HG03025 (cell line): Measurements from ENCODE around the gene ZBTB4.

Experiments
- ATAC-seq: cut with Tn5 transposase; IDR thresholded peaks from one replicate; pipeline ENCODE4 v1.9.1; 2021; ENCODE audit warnings: mild to moderate bottlenecking, moderate library complexity; ENCODE audit not compliant: unreplicated experiment, low FRiP score

ZBTB4 gene

DNA sequence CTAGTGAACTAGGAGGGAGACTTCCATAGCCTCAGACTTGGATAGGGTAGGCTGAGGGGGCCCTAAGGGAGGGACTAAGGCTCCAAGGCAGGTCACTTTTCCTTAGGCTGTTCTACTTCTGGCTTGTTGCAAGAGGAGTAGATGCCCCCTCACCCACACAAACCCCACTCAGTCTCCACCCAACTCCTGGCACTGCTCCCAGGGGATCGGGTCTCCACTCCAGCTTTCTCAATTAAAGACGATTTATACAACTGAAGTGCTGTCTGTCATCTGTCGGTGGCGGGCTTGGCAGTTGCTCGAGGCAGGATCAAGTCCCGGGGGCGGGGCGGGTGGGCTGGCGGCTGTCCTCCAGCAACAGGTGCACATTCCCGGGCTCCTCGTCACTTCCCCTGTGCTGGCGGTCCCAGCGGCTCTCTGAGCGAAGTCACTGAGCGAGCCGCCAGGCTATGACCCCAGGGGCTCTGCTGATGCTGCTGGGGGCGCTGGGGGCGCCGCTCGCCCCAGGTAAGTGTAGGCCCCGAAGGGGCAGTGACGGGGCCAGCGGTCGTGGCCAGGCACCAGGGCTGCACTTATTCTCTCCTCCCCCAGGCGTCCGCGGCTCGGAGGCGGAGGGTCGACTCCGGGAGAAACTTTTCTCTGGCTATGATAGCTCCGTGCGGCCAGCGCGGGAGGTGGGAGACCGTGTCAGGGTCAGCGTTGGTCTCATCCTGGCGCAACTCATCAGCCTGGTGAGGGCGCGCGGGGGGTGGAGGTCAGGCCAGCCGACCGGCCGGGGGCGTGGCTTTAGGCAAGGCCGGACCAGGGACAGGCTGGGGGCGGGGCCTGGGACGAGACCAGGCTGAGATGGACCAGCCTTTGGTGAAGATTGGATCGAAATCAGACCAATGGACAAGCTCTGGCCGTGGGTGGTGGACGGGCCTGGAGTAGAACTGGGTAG, 34.5 kb downstream of the ZBTB4 start, which contains the start of gene CHRNB1:
Gene CHRNB1 (plus strand): TSS at position 380 of the 937 bp plus-strand sequence. CDS start 67 bp downstream, at position 447.
- ATAC-seq, result no peak

DNA sequence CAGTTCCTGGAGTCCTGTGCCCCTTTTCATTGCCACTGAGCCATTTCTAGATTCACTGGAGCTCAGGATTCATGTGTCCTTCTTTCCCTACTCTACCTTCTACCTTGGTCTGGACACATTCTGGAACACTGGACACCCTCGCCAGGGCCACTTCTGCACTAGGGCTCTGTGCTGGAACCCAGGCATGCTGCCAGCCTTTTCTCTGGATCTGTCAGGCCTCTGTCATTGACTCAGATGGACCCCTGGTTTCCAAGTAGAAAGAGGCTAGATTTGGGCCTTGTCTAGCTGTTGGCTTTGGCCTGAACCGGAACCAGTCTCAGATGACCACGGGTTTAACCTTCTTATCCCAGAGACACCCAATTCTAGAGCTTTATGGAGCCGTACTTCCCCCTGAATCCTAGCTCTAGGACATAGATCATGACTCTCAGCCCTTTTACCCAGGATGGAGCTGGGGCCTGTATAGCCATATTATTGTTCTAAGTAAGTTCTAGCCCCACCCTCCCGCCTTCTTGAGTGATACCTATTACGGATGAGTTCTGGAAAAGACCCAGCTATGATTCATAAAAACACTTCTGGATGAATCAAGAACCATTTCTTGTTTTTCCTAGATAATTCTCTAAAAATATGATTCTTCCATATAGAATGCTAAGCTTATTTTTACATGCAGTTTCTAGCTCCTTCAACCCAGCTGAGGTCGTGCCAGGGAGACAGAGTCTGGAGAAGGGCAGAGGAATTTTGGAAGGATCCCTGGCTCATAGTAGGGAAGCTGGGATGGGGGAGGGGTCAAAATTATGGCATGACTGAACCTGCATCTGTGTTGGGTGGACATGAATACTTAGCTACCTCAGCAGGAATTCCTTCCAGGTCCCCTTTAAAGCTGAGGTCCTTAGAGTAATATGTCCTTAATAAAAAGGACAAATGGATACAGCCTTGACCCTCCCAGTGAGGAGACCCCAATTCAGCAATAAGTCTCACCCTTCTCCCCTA, 35.6 kb downstream of the ZBTB4 start:
- ATAC-seq, result no peak

DNA sequence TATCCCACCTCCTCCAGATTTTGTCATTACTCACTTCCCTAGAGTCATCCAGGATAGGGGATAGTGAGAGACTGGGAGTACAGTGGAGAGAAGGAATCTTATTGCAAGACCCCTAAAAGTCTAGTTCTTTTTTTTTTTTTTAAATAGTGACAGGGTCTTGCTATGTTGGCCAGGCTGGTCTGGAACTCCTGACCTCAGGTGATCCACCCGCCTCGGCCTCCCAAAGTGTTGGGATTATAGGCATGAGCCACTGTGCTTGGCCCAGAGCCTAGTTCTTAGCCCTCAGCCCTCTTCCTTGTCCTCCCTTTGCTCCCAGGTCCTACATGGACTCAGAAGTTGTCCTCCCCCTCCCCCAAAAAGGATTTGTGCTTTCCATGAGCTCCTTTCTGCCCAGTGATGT, 37.3 kb downstream of the ZBTB4 start:
- ATAC-seq, result no peak

DNA sequence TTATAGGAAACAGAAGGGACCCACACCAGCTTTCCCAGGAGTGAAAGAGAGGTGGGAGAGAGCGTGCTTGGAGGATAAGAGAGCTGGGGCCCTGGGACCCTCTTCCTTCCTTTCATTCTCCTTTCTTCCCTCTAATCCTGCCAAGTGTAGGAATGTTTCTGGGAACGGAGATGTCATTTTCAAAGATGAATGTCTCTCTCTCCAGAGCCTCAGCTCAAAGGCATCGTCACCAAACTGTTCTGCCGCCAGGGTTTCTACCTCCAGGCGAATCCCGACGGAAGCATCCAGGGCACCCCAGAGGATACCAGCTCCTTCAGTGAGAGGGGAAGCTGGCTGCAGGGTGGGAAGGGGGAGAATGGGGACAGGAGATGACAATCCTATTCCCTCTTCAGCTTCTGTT, 38.2 kb downstream of the ZBTB4 start:
- ATAC-seq, result no peak

DNA sequence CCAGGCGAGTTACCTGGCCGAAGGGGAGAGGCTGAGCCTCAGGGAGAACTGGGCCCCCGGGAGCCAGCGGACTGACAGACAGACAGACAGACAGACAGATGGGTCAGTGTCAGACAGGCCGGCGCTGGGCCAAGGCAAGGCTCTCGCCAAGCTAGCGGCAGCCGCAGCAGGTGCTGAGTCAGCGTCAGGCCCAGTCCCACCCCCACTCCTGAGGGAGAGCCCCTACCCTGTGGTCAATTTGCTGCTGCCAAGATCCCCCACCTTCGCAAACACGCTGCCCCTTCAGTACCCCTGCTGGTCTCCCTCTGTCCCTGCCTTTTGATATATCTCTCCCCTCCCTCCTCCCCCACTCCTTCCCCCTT, 38.6 kb downstream of the ZBTB4 start:
- no peak for ATAC-seq

DNA sequence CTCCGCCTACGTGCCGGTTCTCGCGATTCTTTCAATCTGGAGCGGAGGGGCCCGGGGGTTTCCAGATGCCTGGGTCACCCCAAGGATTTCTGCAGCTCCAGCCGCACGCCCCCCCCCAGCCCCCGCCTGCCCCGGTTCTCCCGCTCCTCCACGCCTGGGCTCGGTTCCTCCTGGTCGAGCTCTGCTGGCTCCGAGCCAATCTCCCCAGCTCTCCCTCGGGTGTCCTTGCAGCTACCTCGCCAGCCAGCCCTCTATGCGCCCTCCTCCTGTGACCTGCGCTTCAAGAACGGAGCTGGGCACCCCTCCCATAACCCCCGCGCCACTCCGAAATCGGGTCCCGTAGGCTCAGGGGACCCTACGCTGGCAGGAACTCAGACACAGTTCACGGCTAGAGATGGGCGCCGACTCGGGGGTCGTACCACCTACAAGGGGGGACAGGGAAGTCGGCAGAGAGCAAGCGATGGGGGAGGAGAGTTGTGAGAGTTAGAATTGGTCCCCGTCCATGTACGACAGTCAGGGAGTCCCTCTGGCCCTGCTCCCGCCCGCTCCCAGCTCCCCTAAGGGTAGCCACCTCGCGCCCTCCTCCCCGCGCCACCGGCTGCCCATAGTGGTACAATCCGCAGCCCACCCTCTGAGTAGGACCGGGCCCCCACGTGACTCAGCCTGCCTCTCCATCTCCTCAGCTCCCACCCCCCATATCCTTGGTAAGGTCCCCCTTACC, 39.2 kb downstream of the ZBTB4 start:
- ATAC-seq, result no peak

DNA sequence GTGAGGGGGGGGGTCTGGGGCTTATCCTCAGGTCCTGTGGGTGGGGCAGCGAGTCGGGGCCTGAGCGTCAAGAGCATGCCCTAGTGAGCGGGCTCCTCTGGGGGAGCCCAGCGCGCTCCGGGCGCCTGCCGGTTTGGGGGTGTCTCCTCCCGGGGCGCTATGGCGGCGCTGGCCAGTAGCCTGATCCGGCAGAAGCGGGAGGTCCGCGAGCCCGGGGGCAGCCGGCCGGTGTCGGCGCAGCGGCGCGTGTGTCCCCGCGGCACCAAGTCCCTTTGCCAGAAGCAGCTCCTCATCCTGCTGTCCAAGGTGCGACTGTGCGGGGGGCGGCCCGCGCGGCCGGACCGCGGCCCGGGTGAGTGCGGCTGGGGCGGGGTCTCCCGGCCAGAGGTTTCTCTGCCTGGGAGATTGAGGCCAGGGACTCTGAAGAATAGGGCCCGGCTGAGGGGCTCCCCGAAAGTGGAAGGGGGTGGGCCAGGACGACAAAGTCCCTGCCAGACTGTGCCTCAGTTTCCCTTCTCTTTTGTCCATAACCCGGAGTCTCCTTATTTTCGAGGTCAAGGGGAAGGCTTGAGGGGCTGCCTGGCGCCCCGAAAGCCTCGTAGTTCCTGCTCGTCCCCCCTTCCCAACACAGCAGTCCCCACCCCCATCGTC, 39.8 kb downstream of the ZBTB4 start, which contains the start of gene FGF11:
Gene FGF11 (plus strand): TSS at position 51 of the 651 bp plus-strand sequence. CDS start 109 bp downstream, at position 160.
- ATAC-seq, result no peak

DNA sequence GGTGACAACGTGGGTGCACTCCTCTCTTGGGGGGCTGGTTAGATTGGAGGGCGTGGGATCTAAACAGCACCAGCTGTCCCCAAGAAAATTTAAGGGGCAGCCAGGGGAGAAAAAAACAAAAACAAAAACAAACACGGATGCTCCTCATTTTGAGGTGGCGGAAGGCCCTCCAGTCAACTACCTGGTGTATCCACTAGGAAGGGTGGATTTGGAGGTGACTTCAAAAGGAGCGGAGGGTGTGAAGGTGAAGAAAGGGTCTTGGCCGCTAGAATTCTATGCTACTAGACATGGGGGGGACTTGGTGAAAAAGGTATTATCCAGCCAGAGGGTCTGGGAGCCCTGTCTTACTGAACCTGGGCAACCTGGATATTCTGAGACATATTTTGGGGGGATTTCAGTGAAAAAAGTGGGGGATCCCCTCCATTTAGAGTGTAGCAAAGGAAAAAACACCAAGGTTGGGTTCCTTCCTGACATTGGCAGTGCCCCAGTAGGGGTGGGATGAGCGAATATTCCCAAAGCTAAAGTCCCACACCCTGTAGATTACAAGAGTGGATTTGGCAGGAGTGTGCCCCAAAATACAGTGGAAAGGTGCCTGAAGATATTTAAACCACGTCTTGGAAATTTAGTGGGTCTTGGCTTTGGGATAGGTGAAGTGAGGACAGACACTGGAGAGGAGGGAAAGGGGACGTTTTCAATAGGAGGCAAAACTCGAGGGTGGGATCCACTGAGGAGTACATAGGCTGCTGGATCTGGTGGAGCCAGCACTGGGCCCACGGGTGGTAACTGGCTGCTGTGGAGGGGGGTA, 40.6 kb downstream of the ZBTB4 start:
- no peak for ATAC-seq

DNA sequence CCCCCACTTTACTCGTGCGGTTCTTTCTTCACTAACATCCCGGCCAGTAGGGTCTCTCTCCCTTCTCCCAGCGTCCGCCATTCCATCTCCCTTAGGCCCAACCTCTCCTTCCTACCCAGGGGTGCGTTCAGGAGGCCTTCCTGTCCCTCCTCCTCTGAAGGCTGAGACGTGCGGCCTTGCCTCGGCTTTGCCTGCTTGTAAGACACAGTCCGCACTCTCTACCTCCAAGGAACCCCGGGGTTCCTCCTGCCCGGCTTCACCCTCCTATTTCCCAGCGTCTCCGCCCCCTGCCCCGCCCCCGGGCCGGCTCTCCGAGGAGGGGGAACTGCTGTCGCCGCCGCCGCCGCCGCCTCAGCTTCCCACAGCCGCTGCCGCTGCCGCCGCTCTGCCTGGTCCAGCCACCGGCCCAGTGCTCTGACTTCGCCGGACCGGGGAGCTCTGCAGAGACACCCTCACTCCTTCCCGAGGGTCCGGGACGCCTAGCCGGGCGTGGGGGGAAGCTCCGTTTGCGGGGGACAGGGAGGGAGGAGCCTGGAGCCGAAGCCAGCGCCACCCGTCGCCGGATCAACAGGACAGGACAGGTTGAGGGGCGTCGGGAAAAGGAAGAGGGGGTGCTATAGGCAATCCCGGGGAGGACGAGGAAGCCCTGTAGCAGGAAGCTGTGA, 41.3 kb downstream of the ZBTB4 start:
- ATAC-seq, result no peak

DNA sequence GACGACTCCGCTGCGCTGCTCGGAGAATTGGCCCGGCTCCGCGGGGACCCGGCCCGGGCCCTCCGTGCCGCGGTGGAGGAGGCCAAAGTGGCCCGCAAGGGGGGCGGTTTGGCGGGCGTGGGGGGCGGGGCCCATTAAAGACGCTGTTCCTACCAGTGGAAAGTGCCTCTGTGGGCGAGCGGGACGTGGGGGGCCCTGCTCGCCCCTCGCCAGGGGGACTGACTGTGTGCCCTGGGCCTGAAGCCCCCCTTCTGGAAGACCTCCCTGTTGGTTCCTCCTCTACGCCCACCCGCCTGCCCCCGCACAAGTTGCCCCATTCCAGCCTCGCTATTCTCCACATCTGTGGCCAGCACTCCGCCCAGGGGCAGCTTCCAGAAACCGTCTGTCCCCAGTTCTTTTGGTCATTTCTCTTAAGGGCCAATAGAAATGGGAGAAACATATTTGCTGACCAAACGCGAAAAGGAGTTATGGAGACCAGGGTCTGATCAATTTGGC, 42.0 kb downstream of the ZBTB4 start:
- ATAC-seq, result no peak

DNA sequence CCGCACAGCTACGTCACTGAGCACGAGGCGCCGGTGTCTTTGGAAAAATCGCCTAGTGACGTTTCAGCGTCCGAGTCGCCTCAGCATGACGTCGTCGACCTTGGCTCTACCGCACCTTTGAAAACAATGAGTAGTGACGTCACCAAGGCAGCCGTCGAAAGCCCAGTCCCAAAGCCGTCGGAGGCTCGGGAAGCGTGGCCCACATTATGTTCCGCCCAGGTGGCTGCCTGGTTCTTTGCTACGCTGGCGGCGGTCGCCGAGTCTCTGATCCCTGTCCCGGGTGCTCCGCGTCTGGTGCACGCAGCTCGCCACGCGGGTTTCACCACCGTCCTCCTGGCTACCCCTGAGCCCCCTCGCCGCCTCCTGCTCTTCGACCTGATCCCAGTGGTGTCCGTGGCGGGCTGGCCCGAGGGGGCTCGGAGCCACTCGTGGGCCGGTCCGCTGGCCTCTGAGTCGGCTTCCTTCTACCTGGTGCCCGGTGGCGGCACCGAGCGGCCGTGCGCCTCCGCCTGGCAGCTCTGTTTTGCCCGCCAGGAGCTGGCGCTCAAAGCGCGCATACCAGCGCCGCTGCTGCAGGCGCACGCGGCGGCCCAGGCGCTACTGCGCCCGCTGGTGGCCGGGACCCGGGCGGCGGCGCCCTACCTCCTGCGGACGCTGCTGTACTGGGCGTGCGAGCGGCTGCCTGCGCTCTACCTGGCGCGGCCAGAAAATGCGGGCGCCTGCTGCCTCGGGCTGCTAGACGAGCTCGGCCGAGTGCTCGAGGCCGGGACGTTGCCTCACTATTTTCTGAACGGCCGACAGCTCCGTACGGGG, 42.7 kb downstream of the ZBTB4 start:
- no peak for ATAC-seq

DNA sequence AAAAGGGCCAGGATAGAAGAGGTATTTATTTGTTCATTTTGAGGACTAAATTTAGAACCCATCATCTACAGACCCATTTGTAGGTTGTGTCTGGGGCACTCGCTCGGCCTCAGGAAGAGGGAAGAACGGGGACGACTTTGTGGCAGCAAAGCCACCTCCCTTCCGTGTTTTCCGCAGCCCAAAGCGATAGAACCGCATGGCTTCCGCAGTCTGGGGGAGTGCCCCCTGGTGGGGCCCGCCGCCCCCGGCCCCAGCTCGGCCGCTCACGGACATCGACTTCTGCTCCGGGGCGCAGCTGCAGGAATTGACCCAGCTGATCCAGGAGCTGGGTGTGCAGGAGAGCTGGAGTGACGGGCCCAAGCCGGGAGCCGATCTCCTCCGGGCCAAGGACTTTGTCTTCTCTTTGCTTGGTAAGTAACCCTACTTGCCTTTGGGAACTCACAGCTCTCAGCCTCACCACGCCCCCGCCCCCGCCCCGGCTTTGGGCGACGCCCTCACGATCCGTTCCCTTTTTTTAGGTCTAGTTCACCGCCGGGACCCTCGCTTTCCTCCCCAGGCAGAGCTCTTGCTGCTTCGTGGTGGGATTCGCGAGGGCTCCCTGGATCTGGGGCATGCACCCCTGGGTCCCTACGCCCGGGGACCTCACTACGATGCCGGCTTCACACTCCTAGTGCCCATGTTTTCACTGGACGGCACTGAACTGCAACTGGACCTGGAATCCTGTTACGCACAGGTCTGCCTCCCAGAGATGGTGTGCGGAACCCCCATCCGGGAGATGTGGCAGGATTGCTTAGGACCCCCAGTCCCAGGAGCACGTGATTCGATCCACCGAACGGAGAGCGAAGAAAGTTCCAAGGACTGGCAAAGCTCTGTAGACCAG, 43.5 kb downstream of the ZBTB4 start:
- peak; percentile 30 for ATAC-seq

DNA sequence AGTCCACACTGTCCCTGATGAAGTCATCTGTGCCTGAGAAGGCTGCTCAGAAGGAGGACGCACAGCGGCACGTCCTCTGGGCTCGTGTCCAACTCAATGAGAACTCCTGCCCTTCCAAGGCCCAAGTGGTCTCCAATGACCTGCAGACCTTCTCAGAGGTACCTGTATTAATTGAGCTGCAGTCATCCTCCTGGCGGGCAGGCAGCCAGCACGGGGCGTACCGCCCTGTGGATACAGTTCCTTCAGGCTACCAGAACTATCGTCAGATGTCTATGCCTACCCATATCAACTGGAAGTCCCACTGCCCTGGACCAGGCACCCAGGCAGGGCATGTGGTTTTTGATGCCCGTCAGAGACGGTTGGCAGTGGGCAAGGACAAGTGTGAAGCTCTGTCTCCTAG, 47.1 kb downstream of the ZBTB4 start:
- ATAC-seq, result no peak

DNA sequence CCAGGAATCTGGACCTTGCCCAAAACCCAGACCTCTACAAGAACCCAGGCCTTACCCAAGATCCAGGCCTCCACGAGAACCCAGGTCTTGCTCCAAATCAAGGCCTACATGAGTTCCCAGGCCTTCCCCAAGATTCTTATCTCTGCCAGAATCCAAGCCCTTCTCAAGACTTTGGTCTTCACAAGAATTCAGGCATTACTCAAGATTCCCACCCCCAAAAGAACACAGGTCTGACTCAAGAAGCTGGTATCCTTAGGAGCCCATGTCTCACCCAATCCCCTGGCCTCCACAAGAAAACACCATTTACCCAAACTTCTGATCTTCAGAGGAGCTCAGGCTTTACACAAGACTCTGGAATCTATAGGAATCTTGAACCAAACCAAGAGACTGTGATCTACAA, 48.2 kb downstream of the ZBTB4 start:
- ATAC-seq, result no peak

DNA sequence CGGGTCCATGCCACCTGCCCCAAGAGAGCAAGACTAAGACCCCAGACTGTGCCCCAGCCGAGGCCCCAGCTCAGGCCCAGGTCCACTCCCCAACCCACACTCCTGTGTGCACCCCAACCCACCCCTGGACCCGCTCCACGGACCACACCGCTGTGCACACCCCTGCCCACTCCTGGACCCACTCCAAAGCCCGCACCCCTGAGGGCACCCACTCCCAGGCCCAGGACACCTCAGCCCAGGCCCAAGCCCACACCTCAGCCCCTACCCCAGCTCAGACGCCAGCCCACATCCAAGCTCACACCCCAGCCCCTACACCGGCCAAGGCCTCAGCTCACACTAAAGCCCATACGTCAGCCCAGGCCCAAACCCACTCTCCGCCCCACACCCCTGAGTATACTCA, 49.7 kb downstream of the ZBTB4 start:
- ATAC-seq, result no peak

DNA sequence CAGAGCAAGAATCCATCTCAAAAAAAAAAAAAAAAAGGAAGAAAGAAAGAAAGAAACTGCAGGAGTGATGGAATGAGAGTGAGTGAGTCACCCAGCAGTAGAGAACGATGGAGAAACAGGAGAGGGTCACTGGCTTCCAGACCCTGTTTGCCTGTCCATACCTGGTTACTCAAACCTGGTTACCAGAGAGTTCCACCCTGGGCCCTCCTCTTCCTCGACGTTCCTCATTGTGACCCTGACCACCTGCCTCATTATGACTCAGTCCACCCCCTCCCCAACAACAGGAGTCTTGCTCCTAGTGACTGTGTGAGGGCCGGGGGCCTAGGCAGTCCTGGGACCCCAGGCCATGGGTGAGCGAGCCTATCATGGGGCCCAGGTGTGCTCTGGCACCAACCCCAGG, 50.9 kb downstream of the ZBTB4 start, which contains the start of gene SPEM3:
Gene SPEM3 (plus strand): TSS at position 301 of the 400 bp plus-strand sequence. CDS start 46 bp downstream, at position 347.
- ATAC-seq, result no peak
